DOHH2 (cell line): Measurements from ENCODE around the gene FSHR.

Source experiments
- H3F3A ChIP-seq: fragments of 200-600 bp; sonication (generic), shearing (Covaris generic); 2 replicates; pipeline ENCODE4 v1.6.0; 2016; ENCODE audit warnings: antibody characterized with exemption, mild to moderate bottlenecking; ENCODE audit not compliant: control insufficient read depth, insufficient read depth
- H3K27ac ChIP-seq: fragments of 200-600 bp; sonication (generic); 2 replicates; pipeline ENCODE4 v1.5.1; 2014; ENCODE audit warnings: low read depth, mild to moderate bottlenecking, low read length, moderate library complexity
- H3K27me3 ChIP-seq: fragments of 200-600 bp; sonication (generic); 2 replicates; pipeline ENCODE4 v1.6.1; 2014; ENCODE audit warnings: mild to moderate bottlenecking, low read length, mixed read lengths; ENCODE audit not compliant: control insufficient read depth
- H3K36me3 ChIP-seq: fragments of 200-600 bp; sonication (generic); 2 replicates; pipeline ENCODE4 v1.6.1; 2014; ENCODE audit warnings: mild to moderate bottlenecking, low read length, moderate library complexity, mixed read lengths; ENCODE audit not compliant: control insufficient read depth
- H3K4me1 ChIP-seq: fragments of 200-600 bp; sonication (generic); 2 replicates; pipeline ENCODE4 v1.6.1; 2014; ENCODE audit warnings: mild to moderate bottlenecking, low read length, mixed read lengths; ENCODE audit not compliant: control insufficient read depth
- H3K4me2 ChIP-seq: fragments of 200-600 bp; sonication (generic); 2 replicates; pipeline ENCODE4 v1.6.0; 2014; ENCODE audit warnings: mild to moderate bottlenecking, low read length, moderate library complexity
- H3K4me3 ChIP-seq: fragments of 200-600 bp; sonication (generic); 2 replicates; pipeline ENCODE4 v1.5.1; 2014; ENCODE audit warnings: mild to moderate bottlenecking, low read length, mixed read lengths
- H3K79me2 ChIP-seq: fragments of 200-600 bp; sonication (generic); 2 replicates; pipeline ENCODE4 v1.6.1; 2014; ENCODE audit warnings: mild to moderate bottlenecking, low read length, mixed read lengths; ENCODE audit not compliant: control insufficient read depth
- H3K9me2 ChIP-seq: fragments of 200-600 bp; sonication (generic); replicated peaks from 2 replicates; pipeline ENCODE4 v1.6.1; 2014; ENCODE audit warnings: mild to moderate bottlenecking, low read length, mixed read lengths; ENCODE audit not compliant: control insufficient read depth
- H3K9me3 ChIP-seq: fragments of 200-600 bp; sonication (generic); 2 replicates; pipeline ENCODE4 v1.6.1; 2014; ENCODE audit warnings: antibody characterized with exemption, low read length, mixed read lengths; ENCODE audit not compliant: control insufficient read depth, insufficient read depth
- H4K20me1 ChIP-seq: fragments of 200-600 bp; sonication (generic); 2 replicates; pipeline ENCODE4 v1.6.0; 2014; ENCODE audit warnings: low read depth, mild to moderate bottlenecking, antibody characterized with exemption, low read length, moderate library complexity; ENCODE audit not compliant: control insufficient read depth, insufficient read depth
- CTCF ChIP-seq: fragments of 200-600 bp; sonication (generic); IDR thresholded peaks from one replicate; pipeline ENCODE4 v1.5.1; 2014; ENCODE audit warnings: antibody characterized with exemption, mild to moderate bottlenecking, low read depth, low read length; ENCODE audit not compliant: poor library complexity, severe bottlenecking
- EZH2phosphoT487 ChIP-seq: fragments of 200-600 bp; sonication (generic); IDR thresholded peaks from 2 replicates; pipeline ENCODE4 v1.6.1; 2017; ENCODE audit warnings: borderline replicate concordance, mild to moderate bottlenecking, antibody characterized with exemption, low read length, moderate library complexity, mixed read lengths

The FSHR gene

GRCh38 chr2:49177194-49177593 is 22.9 kb upstream of the FSHR start:
- H4K20me1 ChIP-seq: no peaks in the 10 kb centered on the region
- H3K27me3 ChIP-seq: no peaks in the 10 kb centered on the region
- H3K4me1 ChIP-seq: no peaks in the 10 kb centered on the region
- H3K79me2 ChIP-seq: no peaks in the 10 kb centered on the region
- H3K9me2 ChIP-seq: no peaks in the 10 kb centered on the region
- H3K4me2 ChIP-seq: no peak overlapping the region
- TF ChIP-seq EZH2phosphoT487: no peak
- no peak for TF ChIP-seq CTCF
- no peak overlapping the region for H3K4me3 ChIP-seq
- no peak overlapping the region for H3K27ac ChIP-seq
- no peaks in the 10 kb centered on the region for H3K9me3 ChIP-seq
- H3K36me3 ChIP-seq: no peaks in the 10 kb centered on the region
- H3F3A ChIP-seq: no peaks in the 10 kb centered on the region

GRCh38 chr2:49175831-49176230 is 21.5 kb upstream of the FSHR start:
- no peak for TF ChIP-seq CTCF
- TF ChIP-seq EZH2phosphoT487: no peak
- H3F3A ChIP-seq: no peaks in the 10 kb centered on the region
- no peaks in the 10 kb centered on the region for H4K20me1 ChIP-seq
- no peak overlapping the region for H3K27ac ChIP-seq
- H3K4me2 ChIP-seq: no peak overlapping the region
- H3K36me3 ChIP-seq: no peaks in the 10 kb centered on the region
- no peaks in the 10 kb centered on the region for H3K79me2 ChIP-seq
- no peaks in the 10 kb centered on the region for H3K9me3 ChIP-seq
- no peak overlapping the region for H3K4me3 ChIP-seq
- no peaks in the 10 kb centered on the region for H3K27me3 ChIP-seq
- H3K4me1 ChIP-seq: no peaks in the 10 kb centered on the region
- no peaks in the 10 kb centered on the region for H3K9me2 ChIP-seq

- no peak overlapping the region for H3K4me3 ChIP-seq
- H4K20me1 ChIP-seq: no peaks in the 10 kb centered on the region
- H3K79me2 ChIP-seq: no peaks in the 10 kb centered on the region
- no peaks in the 10 kb centered on the region for H3F3A ChIP-seq
- no peaks in the 10 kb centered on the region for H3K4me1 ChIP-seq
- no peaks in the 10 kb centered on the region for H3K9me2 ChIP-seq
- no peaks in the 10 kb centered on the region for H3K36me3 ChIP-seq
- no peak overlapping the region for H3K4me2 ChIP-seq
- TF ChIP-seq EZH2phosphoT487 (no peak), CTCF (no peak)
- H3K9me3 ChIP-seq: no peaks in the 10 kb centered on the region
- no peak overlapping the region for H3K27ac ChIP-seq
- H3K27me3 ChIP-seq: no peaks in the 10 kb centered on the region
Measured at GRCh38 chr2:49174750-49175149, 20.4 kb upstream of the FSHR start.

- no peaks in the 10 kb centered on the region for H3F3A ChIP-seq
- H3K9me2 ChIP-seq: no peaks in the 10 kb centered on the region
- H3K36me3 ChIP-seq: no peaks in the 10 kb centered on the region
- H3K4me1 ChIP-seq: no peaks in the 10 kb centered on the region
- H3K4me2 ChIP-seq: no peak overlapping the region
- TF ChIP-seq CTCF: no peak
- TF ChIP-seq EZH2phosphoT487: no peak
- H3K9me3 ChIP-seq: no peaks in the 10 kb centered on the region
- H4K20me1 ChIP-seq: no peaks in the 10 kb centered on the region
- no peak overlapping the region for H3K4me3 ChIP-seq
- no peaks in the 10 kb centered on the region for H3K79me2 ChIP-seq
- H3K27ac ChIP-seq: no peak overlapping the region
- no peaks in the 10 kb centered on the region for H3K27me3 ChIP-seq
Measured at GRCh38 chr2:49167131-49167530, 12.8 kb upstream of the FSHR start.
